ENCODE results near the gene FBXW9. TPM values are rescaled to one million over a fixed set of nuclear protein-coding genes. Genes with fewer than 3 reads are reported as not detected.

FBXW9 gene
- total and polyA plus RNA-seq, 2 of the 13 experiments (the other 11 are each of a cell fraction or from before 2014, with no cell fraction given): 5.7 to 6.1 TPM

DNA sequence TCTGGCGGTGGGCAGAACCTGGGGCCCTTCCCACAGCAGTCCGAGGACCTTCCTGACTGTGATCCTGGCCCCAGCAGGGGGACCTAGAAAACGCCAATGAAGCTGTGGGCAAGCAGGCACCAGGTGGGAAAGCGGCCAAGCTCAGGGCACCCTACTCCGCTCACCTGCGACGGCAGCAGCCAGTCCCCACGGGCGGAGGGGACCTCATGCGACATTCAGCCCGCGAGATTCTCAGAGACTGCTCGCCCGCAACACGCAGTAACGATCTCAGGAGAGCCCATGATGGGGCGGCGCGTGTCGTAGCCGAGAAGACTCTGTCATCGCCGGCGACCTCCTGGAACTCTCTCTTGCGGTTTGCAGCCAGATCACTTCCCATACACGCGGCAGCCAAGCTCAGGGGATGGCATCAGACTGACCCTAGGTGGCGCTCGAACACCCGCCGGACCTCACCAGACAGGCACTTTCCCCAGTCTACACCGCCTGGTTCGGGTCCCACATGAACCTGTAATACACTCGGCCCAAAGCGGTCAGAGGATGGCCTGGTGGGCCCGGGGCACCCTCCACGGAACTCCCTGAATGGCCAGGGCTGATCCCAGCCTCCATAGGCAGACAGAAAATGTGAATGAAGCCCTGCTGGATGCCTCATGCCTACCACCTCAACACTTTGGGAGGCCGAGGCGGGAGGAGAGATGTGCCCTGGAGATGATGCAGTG is 56.4 kb downstream of the FBXW9 start (continued):
- TF ChIP-seq, protein P1, sequence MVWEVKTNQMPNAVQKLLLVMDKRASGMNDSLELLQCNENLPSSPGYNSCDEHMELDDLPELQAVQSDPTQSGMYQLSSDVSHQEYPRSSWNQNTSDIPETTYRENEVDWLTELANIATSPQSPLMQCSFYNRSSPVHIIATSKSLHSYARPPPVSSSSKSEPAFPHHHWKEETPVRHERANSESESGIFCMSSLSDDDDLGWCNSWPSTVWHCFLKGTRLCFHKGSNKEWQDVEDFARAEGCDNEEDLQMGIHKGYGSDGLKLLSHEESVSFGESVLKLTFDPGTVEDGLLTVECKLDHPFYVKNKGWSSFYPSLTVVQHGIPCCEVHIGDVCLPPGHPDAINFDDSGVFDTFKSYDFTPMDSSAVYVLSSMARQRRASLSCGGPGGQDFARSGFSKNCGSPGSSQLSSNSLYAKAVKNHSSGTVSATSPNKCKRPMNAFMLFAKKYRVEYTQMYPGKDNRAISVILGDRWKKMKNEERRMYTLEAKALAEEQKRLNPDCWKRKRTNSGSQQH (CRISPR knock-in tag; IDR thresholded peaks at IDR 0.05; ENCODE audit: low read depth): no peak
- TF ChIP-seq CBX5 (CRISPR knock-in tag; IDR thresholded peaks at IDR 0.05; ENCODE audit: borderline replicate concordance) (no peak), HOXA3 (CRISPR knock-in tag; IDR thresholded peaks at IDR 0.05) (peak; percentile 56; the same call in 1 of the 2 replicates), ZNF337 (CRISPR knock-in tag; IDR thresholded peaks at IDR 0.05; ENCODE audit: borderline replicate concordance, low read depth) (no peak), TOE1 (CRISPR knock-in tag; IDR thresholded peaks at IDR 0.05) (no peak), NFYB (CRISPR knock-in tag; IDR thresholded peaks at IDR 0.05) (no peak), ZNF678 (CRISPR knock-in tag; IDR thresholded peaks at IDR 0.05) (no peak), PITX1 (CRISPR knock-in tag; IDR thresholded peaks at IDR 0.05) (no peak), SRSF1 (optimal IDR thresholded peaks at IDR 0.05; ENCODE audit: low read depth, low read length) (no peak), ZFYVE20 (CRISPR knock-in tag; IDR thresholded peaks at IDR 0.05; ENCODE audit: borderline replicate concordance, low read depth) (no peak), EED (CRISPR knock-in tag; IDR thresholded peaks at IDR 0.05) (no peak), ZNF713 (CRISPR knock-in tag; IDR thresholded peaks at IDR 0.05) (no peak), BATF2 (CRISPR knock-in tag; IDR thresholded peaks at IDR 0.05) (no peak), MZF1 (CRISPR knock-in tag; IDR thresholded peaks at IDR 0.05; ENCODE audit: borderline replicate concordance) (no peak), PHF21A (CRISPR knock-in tag; IDR thresholded peaks at IDR 0.05) (no peak), ZNF143 (CRISPR knock-in tag; IDR thresholded peaks at IDR 0.05) (no peak), TMF1 (CRISPR knock-in tag; IDR thresholded peaks at IDR 0.05; ENCODE audit: low read depth) (no peak), ZNF792 (CRISPR knock-in tag; IDR thresholded peaks at IDR 0.05) (0 out of 2 replicates have a peak, but pooled peaks have one; percentile 26), ZFAT (CRISPR knock-in tag; conservative IDR thresholded peaks at IDR 0.05) (no peak), KMT2A (CRISPR knock-in tag; IDR thresholded peaks at IDR 0.05) (no peak), RXRA (CRISPR knock-in tag; IDR thresholded peaks at IDR 0.05) (peak; percentile 47; the same call in 1 of the 2 replicates), ZNF709 (CRISPR knock-in tag; IDR thresholded peaks at IDR 0.05) (no peak), ZNF841 (CRISPR knock-in tag; IDR thresholded peaks at IDR 0.05; ENCODE audit: borderline replicate concordance) (no peak), ZMAT3 (CRISPR knock-in tag; conservative IDR thresholded peaks at IDR 0.05) (no peak), TSC22D2 (CRISPR knock-in tag; IDR thresholded peaks at IDR 0.05; ENCODE audit: borderline replicate concordance) (no peak), ELF3 (CRISPR knock-in tag; IDR thresholded peaks at IDR 0.05) (peak; percentile 50; the same call in 1 of the 2 replicates), KAT8 (CRISPR knock-in tag; IDR thresholded peaks at IDR 0.05) (no peak)
- TF ChIP-seq, protein P2, sequence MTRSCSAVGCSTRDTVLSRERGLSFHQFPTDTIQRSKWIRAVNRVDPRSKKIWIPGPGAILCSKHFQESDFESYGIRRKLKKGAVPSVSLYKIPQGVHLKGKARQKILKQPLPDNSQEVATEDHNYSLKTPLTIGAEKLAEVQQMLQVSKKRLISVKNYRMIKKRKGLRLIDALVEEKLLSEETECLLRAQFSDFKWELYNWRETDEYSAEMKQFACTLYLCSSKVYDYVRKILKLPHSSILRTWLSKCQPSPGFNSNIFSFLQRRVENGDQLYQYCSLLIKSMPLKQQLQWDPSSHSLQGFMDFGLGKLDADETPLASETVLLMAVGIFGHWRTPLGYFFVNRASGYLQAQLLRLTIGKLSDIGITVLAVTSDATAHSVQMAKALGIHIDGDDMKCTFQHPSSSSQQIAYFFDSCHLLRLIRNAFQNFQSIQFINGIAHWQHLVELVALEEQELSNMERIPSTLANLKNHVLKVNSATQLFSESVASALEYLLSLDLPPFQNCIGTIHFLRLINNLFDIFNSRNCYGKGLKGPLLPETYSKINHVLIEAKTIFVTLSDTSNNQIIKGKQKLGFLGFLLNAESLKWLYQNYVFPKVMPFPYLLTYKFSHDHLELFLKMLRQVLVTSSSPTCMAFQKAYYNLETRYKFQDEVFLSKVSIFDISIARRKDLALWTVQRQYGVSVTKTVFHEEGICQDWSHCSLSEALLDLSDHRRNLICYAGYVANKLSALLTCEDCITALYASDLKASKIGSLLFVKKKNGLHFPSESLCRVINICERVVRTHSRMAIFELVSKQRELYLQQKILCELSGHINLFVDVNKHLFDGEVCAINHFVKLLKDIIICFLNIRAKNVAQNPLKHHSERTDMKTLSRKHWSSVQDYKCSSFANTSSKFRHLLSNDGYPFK (CRISPR knock-in tag; IDR thresholded peaks at IDR 0.05; ENCODE audit: borderline replicate concordance): peak; percentile 41; the same call in 1 of the 2 replicates
